Heart left ventricle (tissue), 16 donors: Measurements from ENCODE around the gene GIN1. TPM values are rescaled to one million over a fixed set of nuclear protein-coding genes. Genes with fewer than 3 reads are reported as not detected.

Experiments
- ATAC-seq, 4 donors: fragments of 200-7000 bp; cut with Tn5 transposase; one replicate each; pipeline ENCODE4 v1.9.1; 2020 to 2022; ENCODE audit warnings: moderate library complexity in 4 of 4, mild to moderate bottlenecking in 3 of 4, moderate number of reproducible peaks in 1 of 4
- DNase-seq, 5 donors: peaks; one replicate each; pipeline ENCODE4 v3.0.0-alpha.2; 2020
- H3K27ac ChIP-seq, 12 donors: fragments of 200-600 bp; sonication (generic) in 4 of 12; one replicate each; pipeline versions ENCODE4 v1.5.0 to v1.8.0; 2016 to 2022; ENCODE audit warnings: mild to moderate bottlenecking in 2 of 12
- H3K27me3 ChIP-seq, 9 donors: fragments of 200-600 bp; sonication (generic) in 2 of 9; one replicate each; pipeline versions ENCODE4 v1.5.1 to v1.8.0; 2016 to 2022; ENCODE audit warnings: mild to moderate bottlenecking in 3 of 9
- H3K36me3 ChIP-seq, 9 donors: fragments of 200-600 bp; sonication (generic) in 2 of 9; one replicate each; pipeline versions ENCODE4 v1.5.0 to v1.8.0; 2018 to 2022; ENCODE audit warnings: mild to moderate bottlenecking in 2 of 9
- H3K4me1 ChIP-seq, 12 donors: fragments of 200-600 bp; sonication (generic) in 4 of 12; one replicate each; pipeline versions ENCODE4 v1.5.0 to v1.8.0; 2016 to 2022; ENCODE audit warnings: mild to moderate bottlenecking in 3 of 12
- H3K4me3 ChIP-seq, 12 donors: fragments of 200-600 bp; sonication (generic) in 4 of 12; one replicate each; pipeline versions ENCODE4 v1.5.0 to v1.8.0; 2017 to 2022; ENCODE audit warnings: mild to moderate bottlenecking in 9 of 12, moderate library complexity in 4 of 12
- H3K9me3 ChIP-seq, 12 donors: fragments of 200-600 bp; sonication (generic) in 4 of 12; one replicate each; pipeline versions ENCODE4 v1.5.0 to v1.8.0; 2016 to 2022; ENCODE audit warnings: mild to moderate bottlenecking in 1 of 12
- CTCF ChIP-seq, 12 donors: fragments of 200-600 bp; sonication (generic) in 4 of 12; IDR thresholded peaks; one replicate each; pipeline versions ENCODE4 v1.5.0 to v1.8.0; 2018 to 2022; ENCODE audit warnings: antibody characterized with exemption in 12 of 12, mild to moderate bottlenecking in 5 of 12
- POLR2A ChIP-seq, 2 donors: fragments of 450-650 bp; IDR thresholded peaks; one replicate each; pipeline ENCODE4 v1.6.1; 2017; ENCODE audit warnings: antibody characterized with exemption in 2 of 2, mild to moderate bottlenecking in 2 of 2, moderate library complexity in 2 of 2
- WGBS, 4 donors: extraction: QIAGEN DNeasy Blood & Tissue Kit in 2 of 4; methylation state at CpG; one replicate each; pipeline versions ENCODE4 v1.1.5 to v1.1.7; 2013 to 2018; 5-methylcytosine and 5-hydroxymethylcytosine counted together
- intact Hi-C, 10 donors: fragments of 100-400 bp; cut with DNase I; formaldehyde crosslinking; loops; one replicate each; pipeline versions ENCODE4 v1.11.1 to v1.14.2; 2022
- polyA plus RNA-seq, 2 donors: library from polyadenylated mRNA; stranded (reverse); fragments of 200-250 nt; gene quantifications; one replicate each; pipeline ENCODE4 v1.2.3, GENCODE V29; 2013
- total RNA-seq, 9 donors: library from RNA; depleted of rRNA in 2 of 9; stranded (reverse); fragments of >200 nt in 2 of 9; fragmentation: NEBNext Ultra II Directional in 3 of 9; extraction: Animal tissue kit (Norgen Biotek cat#: 25700) in 3 of 9; gene quantifications; one replicate each; pipeline versions ENCODE4 v1.1.0 to v1.2.4, GENCODE V29; 2016 to 2023
- donor health status: ischemic (EF 13 %, LVEDD 7.1; RV severe dilation, severe dysfunction).
- donor health status: healthy with polysubstance abuse.
- donor health status: DM: no; HTN: yes; CAD: no.
- donor health status: DM: no; HTN: no; CAD: no.
- donor health status: ischemic (EF 25% LVEDD 6.9; RV normal size, moderate dysfunction).
- donor health status: ischemic (EF 25% LVEDD 5.7; RV mildly dilated, moderate dysfunction).
- donor health status: healthy.
- donor health status: DM: yes; HTN: yes; CAD: no.
- donor health status: ischemic (EF 35%, LVEDD 5.7; RV mildly dilated, moderate dysfunction).
- donor health status: nonischemic (EF 11% LVEDD 7.7; RV severe dilation, severe dysfunction).
- donor health status: DM: yes; HTN: yes; CAD: no.
- donor health status: PGD.
- donor health status: ischemic (EF 29% LVEDD 5.4; RV normal size, mild dysfunction).
- donor health status: nonischemic (EF 23%, LVEDD 6.1; RV moderate dilation, normal function).

The GIN1 gene
- total and polyA plus RNA-seq, 11 donors: 6.7 to 17.8 (median 12.1) TPM

GRCh38 chr5:103090791-103091190 lies 29.1 kb downstream of the GIN1 start:
- no peak overlapping the region for H3K27ac ChIP-seq
- WGBS, 4 donors: 92 to 94% (median 93%) methylated on average over 1 of the region's 1 CpG

GRCh38 chr5:103089272-103089671 lies 30.7 kb downstream of the GIN1 start:
- Histone ChIP-seq H3K27ac (no peak overlapping the region), H3K4me1 (peaks cover 0 to 9% (median 0%) of the 10 kb centered on the region in 12 donors), H3K4me3 (no peak overlapping the region), H3K36me3 (peaks cover 0 to 66% (median 41%) of the 10 kb centered on the region in 9 donors), H3K27me3 (no peaks in the 10 kb centered on the region), H3K9me3 (peaks cover 0 to 14% (median 2%) of the 10 kb centered on the region in 12 donors)
- WGBS, 4 donors: 98 to 100% (median 100%) methylated on average over 1 of the region's 1 CpG
- no peak for DNase-seq
- no peak for ATAC-seq
- TF ChIP-seq CTCF (IDR thresholded peaks at IDR 0.05) (no peak), POLR2A (IDR thresholded peaks at IDR 0.05) (no peak)
- intact Hi-C loops: no loop called here

More at GRCh38 chr5:103090791-103091190, 29.1 kb downstream of the GIN1 start:
- ATAC-seq (no peak), DNase-seq (no peak)
- no peak overlapping the region for H3K4me3 ChIP-seq
- no peak for TF ChIP-seq CTCF (IDR thresholded peaks at IDR 0.05)
- no peak for TF ChIP-seq POLR2A (IDR thresholded peaks at IDR 0.05)
- H3K36me3 ChIP-seq: peaks cover 0 to 62% (median 32%) of the 10 kb centered on the region in 9 donors
- intact Hi-C loops: no loop called here
- peaks cover 0 to 11% (median 0%) of the 10 kb centered on the region in 12 donors for H3K4me1 ChIP-seq
- peaks cover 0 to 7% (median 0%) of the 10 kb centered on the region in 12 donors for H3K9me3 ChIP-seq
- H3K27me3 ChIP-seq: no peaks in the 10 kb centered on the region

GRCh38 chr5:103086547-103086946 lies 33.4 kb downstream of the GIN1 start:
- peaks cover 0 to 37% (median 16%) of the 10 kb centered on the region in 12 donors for H3K9me3 ChIP-seq
- DNase-seq (no peak), ATAC-seq (no peak)
- H3K4me1 ChIP-seq: no peaks in the 10 kb centered on the region
- peaks cover 0 to 58% (median 41%) of the 10 kb centered on the region in 9 donors for H3K36me3 ChIP-seq
- intact Hi-C loops: no loop called here
- H3K4me3 ChIP-seq: no peak overlapping the region
- 97 to 100% (median 98%) methylated on average over 1 of the region's 1 CpG for WGBS, 4 donors
- TF ChIP-seq POLR2A (IDR thresholded peaks at IDR 0.05): no peak
- TF ChIP-seq CTCF (IDR thresholded peaks at IDR 0.05): no peak
- no peaks in the 10 kb centered on the region for H3K27me3 ChIP-seq
- no peak overlapping the region for H3K27ac ChIP-seq

- Histone ChIP-seq H3K9me3 (peaks cover 0 to 99% (median 51%) of the 10 kb centered on the region in 12 donors), H3K27ac (no peak overlapping the region), H3K4me1 (no peaks in the 10 kb centered on the region), H3K36me3 (peaks cover 0 to 8% (median 0%) of the 10 kb centered on the region in 9 donors), H3K27me3 (no peaks in the 10 kb centered on the region), H3K4me3 (no peak overlapping the region)
- no peak for TF ChIP-seq POLR2A (IDR thresholded peaks at IDR 0.05)
- no peak for TF ChIP-seq CTCF (IDR thresholded peaks at IDR 0.05)
- WGBS, 4 donors: 78 to 98% (median 93%) methylated on average over 3 to 4 of the region's 4 CpGs
- intact Hi-C loops: no loop called here
- no peak for ATAC-seq
- DNase-seq: no peak
Measured at GRCh38 chr5:103079796-103080195, 40.1 kb downstream of the GIN1 start.
